HFFc6 (cell line): Measurements from ENCODE around the gene EEF1E1. TPM values are rescaled to one million over a fixed set of nuclear protein-coding genes. Genes with fewer than 3 reads are reported as not detected.

Experiments used
- DNase-seq: peaks from one replicate; pipeline ENCODE4 v3.0.0-alpha.2; 2018
- H3K27ac Mint-ChIP-seq: 2 replicates; pipeline ENCODE4 v1.8.0; 2020; ENCODE audit warnings: mild to moderate bottlenecking, mixed read lengths
- H3K27me3 Mint-ChIP-seq: 2 replicates; pipeline ENCODE4 v1.8.0; 2021; ENCODE audit warnings: mild to moderate bottlenecking, moderate library complexity, mixed read lengths; ENCODE audit not compliant: insufficient read depth
- H3K36me3 Mint-ChIP-seq: 2 replicates; pipeline ENCODE4 v1.8.0; 2021; ENCODE audit warnings: low read depth, mixed read lengths
- H3K4me1 Mint-ChIP-seq: 2 replicates; pipeline ENCODE4 v1.8.0; 2020; ENCODE audit warnings: low read depth, mixed read lengths
- H3K4me3 Mint-ChIP-seq: 2 replicates; pipeline ENCODE4 v1.8.0; 2020; ENCODE audit warnings: mild to moderate bottlenecking, moderate library complexity, mixed read lengths
- H3K9me3 Mint-ChIP-seq: 2 replicates; pipeline ENCODE4 v1.8.0; 2020; ENCODE audit warnings: mild to moderate bottlenecking, mixed read lengths
- total RNA-seq, 6 experiments: library from RNA; stranded (reverse); fragmentation: NEBNext Ultra II Directional; extraction: Animal tissue kit (Norgen Biotek cat#: 25700); gene quantifications; 2 replicates in 1 of 6; 3 replicates in 5 of 6; pipeline ENCODE4 v1.2.3, GENCODE V29; 2021
- TF ChIP-seq, protein P1 (sequence below): fragments of 200-600 bp; sonication (generic); IDR thresholded peaks from 2 replicates; pipeline ENCODE4 v1.5.0; 2021; ENCODE audit warnings: antibody characterized with exemption, mild to moderate bottlenecking

EEF1E1 gene
- total RNA-seq, 6 experiments from 2014 or later = 36.7 to 43.0 (median 41.8) TPM

DNA sequence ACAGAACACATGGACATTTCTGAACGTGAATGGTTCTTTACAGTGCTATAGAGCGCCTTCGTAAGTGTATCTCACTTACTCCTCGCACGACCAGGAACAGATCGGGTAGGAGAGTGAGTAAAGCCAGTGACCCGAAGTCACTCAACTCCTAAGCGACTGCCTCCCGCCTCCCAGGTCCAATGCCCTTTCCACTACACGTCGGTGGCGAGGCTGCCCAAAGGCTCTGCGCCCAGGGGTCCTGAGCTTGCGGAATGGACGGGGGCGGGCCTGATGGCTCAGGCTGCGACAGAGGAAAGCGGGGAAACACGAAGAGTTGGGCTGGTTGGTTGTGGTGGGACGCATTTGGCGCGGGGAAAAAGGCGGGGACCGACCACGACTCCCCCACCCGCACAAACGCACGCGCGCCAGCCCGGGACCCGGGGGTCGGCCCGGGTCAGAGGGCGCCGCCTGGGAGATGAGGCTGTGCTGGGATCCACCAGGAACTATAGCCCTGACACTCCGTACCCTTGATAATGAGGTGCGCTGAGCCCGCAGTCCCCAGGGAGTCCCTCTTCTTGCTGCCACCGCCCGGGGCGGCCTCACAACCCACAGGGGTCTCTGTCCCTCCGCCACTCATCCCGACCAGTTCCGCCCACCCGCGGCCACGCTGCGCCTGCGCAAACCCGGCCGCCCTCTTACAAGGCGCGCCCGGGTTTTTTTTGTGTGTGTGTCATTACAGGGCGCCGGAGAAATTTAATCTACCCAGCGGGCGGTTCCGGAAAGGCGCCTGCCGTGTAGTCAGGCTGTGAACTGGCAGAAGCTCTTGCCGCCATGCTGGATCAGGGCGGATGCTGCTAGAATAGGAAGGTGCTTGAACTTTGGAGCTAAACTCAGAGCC lies 38.3 kb downstream of the EEF1E1 start, which contains the start of gene BLOC1S5:
BLOC1S5 (minus strand) TSS at position 629 of the 877 bp plus-strand sequence; CDS start at position 616, 13 bp downstream.
- Mint-ChIP-seq H3K27ac (peak within 1 kb of the TSS; percentile 92), H3K4me1 (peaks cover 28% of the 10 kb centered on the region), H3K36me3 (no peaks in the 10 kb centered on the region), H3K9me3 (no peaks in the 10 kb centered on the region), H3K4me3 (peak within 1 kb of the TSS; percentile 93), H3K27me3 (no peaks in the 10 kb centered on the region)
- TF ChIP-seq, protein P1, sequence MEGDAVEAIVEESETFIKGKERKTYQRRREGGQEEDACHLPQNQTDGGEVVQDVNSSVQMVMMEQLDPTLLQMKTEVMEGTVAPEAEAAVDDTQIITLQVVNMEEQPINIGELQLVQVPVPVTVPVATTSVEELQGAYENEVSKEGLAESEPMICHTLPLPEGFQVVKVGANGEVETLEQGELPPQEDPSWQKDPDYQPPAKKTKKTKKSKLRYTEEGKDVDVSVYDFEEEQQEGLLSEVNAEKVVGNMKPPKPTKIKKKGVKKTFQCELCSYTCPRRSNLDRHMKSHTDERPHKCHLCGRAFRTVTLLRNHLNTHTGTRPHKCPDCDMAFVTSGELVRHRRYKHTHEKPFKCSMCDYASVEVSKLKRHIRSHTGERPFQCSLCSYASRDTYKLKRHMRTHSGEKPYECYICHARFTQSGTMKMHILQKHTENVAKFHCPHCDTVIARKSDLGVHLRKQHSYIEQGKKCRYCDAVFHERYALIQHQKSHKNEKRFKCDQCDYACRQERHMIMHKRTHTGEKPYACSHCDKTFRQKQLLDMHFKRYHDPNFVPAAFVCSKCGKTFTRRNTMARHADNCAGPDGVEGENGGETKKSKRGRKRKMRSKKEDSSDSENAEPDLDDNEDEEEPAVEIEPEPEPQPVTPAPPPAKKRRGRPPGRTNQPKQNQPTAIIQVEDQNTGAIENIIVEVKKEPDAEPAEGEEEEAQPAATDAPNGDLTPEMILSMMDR = peak; percentile 40
- DNase-seq = peak; percentile 93

DNA sequence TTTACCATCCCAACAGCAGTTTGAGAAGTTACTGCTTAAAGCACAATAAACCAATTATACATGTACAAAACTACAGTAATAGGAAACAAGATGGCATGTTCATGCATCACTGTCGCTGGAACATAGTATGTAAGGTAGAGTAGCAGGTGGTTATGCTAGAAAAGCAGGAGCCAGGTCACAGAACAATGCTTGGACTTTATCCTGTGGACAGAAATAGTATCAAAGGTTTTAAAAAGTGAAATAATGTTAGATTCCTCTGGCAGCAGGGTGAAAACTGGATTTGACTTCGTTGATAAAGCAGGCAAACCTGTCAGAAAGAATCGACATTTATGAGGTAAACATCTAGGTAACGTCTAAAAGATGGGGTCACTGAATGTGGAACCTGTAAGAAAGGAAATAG lies 40.6 kb downstream of the EEF1E1 start:
- TF ChIP-seq, protein P1 = no peak
- no peaks in the 10 kb centered on the region for H3K9me3 Mint-ChIP-seq
- DNase-seq = no peak
- H3K4me1 Mint-ChIP-seq = peaks cover 40% of the 10 kb centered on the region
- no peak overlapping the region for H3K27ac Mint-ChIP-seq
- no peaks in the 10 kb centered on the region for H3K36me3 Mint-ChIP-seq
- H3K27me3 Mint-ChIP-seq = no peaks in the 10 kb centered on the region
- no peak overlapping the region for H3K4me3 Mint-ChIP-seq

DNA sequence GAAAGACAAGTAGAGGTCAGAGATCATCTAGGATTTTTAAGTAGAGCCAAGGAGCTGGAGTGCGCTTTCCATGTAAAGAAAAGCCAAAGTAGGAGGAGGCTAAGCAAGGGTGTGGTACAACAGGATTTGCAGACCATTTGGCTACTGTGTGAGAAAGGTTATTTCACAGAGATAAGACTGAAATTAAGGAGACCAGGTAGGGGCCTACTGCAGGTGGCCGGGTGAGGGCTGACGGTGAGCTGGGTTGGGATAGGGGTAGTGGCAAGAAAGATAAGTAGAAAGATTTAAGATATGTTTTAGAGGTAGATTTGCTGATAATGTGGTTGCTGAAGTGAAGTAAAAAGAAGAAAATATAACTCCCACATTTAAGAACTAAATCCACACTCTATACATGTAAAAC lies 42.0 kb downstream of the EEF1E1 start:
- TF ChIP-seq, protein P1 = no peak
- H3K27ac Mint-ChIP-seq = no peak overlapping the region
- H3K4me1 Mint-ChIP-seq = peaks cover 36% of the 10 kb centered on the region
- no peaks in the 10 kb centered on the region for H3K9me3 Mint-ChIP-seq
- no peak overlapping the region for H3K4me3 Mint-ChIP-seq
- no peaks in the 10 kb centered on the region for H3K27me3 Mint-ChIP-seq
- no peak for DNase-seq
- H3K36me3 Mint-ChIP-seq = no peaks in the 10 kb centered on the region

DNA sequence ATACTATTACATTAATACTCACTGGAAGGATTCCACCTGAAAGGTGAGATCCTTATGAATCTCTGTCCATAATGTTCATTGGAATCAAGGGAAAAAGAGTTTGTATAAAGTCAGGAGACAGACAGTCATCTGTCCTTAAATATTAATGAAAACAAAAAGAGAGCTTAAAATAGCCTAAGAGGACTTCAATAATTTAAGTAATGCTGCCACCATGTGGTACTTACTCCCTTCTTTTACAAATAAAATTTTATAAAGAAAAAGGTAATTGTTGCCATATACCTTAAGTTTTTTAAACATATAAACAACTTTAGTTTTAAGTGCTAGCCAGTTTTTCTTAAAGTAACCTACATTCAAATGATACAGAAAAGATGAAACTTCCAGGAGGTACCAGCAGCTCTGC lies 43.2 kb downstream of the EEF1E1 start:
- no peaks in the 10 kb centered on the region for H3K36me3 Mint-ChIP-seq
- TF ChIP-seq, protein P1 = peak; percentile 75
- no peaks in the 10 kb centered on the region for H3K9me3 Mint-ChIP-seq
- H3K27ac Mint-ChIP-seq = no peak overlapping the region
- peak; percentile 37 for DNase-seq
- H3K27me3 Mint-ChIP-seq = no peaks in the 10 kb centered on the region
- H3K4me1 Mint-ChIP-seq = peaks cover 26% of the 10 kb centered on the region
- no peak overlapping the region for H3K4me3 Mint-ChIP-seq

DNA sequence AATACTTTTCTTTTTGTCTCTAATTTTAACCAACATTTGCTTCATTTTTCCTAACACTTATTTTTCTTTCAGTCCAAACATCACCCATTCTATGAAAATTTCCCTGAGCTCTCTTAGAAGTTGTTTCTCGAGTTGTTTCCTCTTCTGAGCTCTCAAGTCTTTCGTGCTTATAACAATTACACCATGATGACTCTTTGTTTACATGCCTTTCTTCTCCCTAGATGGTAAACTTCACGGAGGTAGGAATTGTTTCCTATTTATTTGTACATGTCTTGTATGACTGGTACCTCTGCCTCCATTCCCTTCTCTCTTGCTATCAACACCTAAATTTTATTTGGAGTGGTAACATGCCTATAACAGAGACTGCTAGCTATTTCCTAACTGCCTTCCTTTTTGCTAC lies 44.6 kb downstream of the EEF1E1 start:
- H3K4me1 Mint-ChIP-seq = peaks cover 18% of the 10 kb centered on the region
- H3K4me3 Mint-ChIP-seq = no peak overlapping the region; the same call in 1 of the 2 replicates
- H3K27ac Mint-ChIP-seq = no peak overlapping the region; the same call in 1 of the 2 replicates
- no peaks in the 10 kb centered on the region for H3K9me3 Mint-ChIP-seq
- no peaks in the 10 kb centered on the region for H3K36me3 Mint-ChIP-seq
- no peak for DNase-seq
- H3K27me3 Mint-ChIP-seq = no peaks in the 10 kb centered on the region
- TF ChIP-seq, protein P1 = no peak
